ENCODE results near the gene ERCC1.

DNA sequence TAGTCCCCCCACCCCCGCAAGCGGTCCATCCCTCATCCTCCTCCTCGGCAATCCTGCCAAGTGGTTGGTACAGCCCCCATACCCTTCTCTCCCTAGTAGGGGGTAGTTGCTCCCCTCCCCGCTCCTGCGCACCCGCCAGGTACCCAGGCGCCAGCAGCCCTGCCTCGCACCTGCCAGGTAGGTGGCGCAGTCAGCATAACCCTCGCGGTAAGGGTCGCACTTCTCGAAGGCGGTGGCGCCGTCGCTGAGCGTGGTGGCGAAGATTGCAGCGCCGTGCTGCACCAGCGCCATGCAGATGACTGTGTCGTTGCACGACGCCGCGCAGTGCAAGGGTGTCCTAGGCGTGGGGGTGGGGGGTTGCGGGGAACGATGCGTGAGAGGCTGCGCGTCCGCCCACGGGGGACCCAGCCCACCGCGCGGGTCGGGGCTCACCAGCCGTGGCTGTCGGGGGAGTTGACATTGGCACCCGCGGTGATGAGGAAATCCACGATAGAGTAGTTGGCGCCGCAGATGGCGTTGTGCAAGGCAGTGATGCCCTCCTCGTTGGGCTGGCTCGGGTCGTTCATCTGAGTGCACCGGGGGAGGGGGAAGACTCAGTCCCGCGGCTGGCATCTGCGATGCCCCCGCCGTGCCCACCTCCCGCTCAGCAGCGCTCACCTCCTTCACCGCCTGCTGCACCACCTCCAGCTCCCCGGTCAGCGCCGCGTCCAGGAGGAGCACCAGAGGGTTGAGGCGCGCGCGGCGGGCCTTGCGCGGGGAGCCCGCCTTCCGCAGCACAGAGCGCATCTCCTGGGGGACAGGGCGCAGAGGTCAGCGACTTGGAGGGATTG is 38.1 kb downstream of the ERCC1 start:
- TF ChIP-seq CTCF (IDR thresholded peaks at IDR 0.05), result no peak
- no peak for TF ChIP-seq POLR2A (IDR thresholded peaks at IDR 0.05)

All from vagina (tissue), 2 donors.